ENCODE data around the gene PRPF39. TPM values are rescaled to one million over a fixed set of nuclear protein-coding genes. Genes with fewer than 3 reads are reported as not detected.

The PRPF39 gene
- total RNA-seq, 1 experiment from 2014 or later: 57.4 TPM

DNA sequence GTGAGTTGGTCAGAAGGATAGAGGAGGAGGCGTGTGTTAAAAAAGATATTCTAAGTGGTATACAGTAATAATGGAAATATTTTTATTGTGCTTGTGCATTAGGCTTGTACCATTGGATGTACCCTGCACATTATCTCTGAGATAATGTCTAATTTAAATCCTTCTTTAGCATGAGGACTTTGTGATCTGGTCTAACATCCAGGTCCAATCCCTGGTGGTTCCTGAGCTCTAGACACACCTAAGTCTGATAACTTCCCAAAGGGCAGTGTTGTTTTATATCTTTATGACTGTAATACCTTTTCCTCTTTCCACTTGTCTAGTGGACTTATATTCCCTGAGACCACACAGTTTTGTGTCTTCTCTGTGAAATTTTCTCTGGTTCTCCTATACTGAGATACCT lies 20.6 kb downstream of the PRPF39 start:
- CTCF ChIA-PET: no interaction called here

DNA sequence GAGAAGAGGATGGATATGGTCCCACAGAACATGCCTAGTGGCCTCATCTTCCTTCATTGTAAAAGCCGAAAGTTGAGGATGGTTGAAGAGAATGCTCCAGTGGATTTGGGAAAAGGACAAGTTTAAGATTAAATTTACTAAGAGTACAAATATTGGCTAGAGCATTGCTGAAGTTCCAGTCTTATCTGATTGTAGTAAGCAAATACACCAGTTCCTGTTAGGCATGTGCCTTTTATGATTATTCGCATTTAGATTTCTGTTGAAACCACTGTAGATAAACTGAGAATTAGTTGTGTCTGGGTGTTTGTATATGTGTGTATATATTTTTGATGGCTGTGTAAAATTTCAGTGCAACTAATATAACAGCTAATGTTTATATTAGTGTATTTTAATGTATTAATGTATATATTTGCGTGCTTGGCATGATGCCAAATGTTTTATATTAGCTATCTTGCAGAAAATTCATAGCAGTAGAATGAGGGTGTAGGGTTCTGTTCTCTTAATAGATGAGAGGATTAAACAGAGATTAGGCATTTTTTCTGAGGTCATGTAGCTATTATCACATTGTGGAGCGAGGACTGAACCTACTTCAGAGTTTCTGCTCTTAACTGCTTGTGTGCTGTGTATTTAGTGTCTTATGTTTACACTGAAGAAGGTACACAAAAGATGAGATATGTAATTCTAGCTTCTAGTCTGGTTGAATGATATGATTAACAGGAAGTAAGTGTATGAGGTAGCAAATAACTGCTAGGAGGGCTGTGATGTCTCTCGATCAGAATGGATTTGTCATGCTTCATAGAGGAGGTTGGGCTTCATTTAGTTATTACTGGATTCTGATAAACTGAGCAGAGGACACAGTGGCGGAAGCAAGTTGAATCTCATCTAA lies 29.2 kb downstream of the PRPF39 start:
- POLR2A ChIA-PET (ENCODE audit: low non-redundant PET): no interaction called here

More for the DNA sequence above, 20.6 kb downstream of the PRPF39 start:
- H3K27me3 ChIP-seq (replicated peaks; ENCODE audit: insufficient read depth, low read depth, low read length, poor library complexity): no peaks in the 10 kb centered on the region
- DNase-seq (ENCODE audit: low spot score): no peak
- H3K27ac ChIP-seq (ENCODE audit: low read depth, low read length, poor library complexity, severe bottlenecking): peak overlapping the region; percentile 11
- no peak overlapping the region for H3K4me3 ChIP-seq (ENCODE audit: low read depth, low read length, poor library complexity, severe bottlenecking)
- H3K9me3 ChIP-seq (ENCODE audit: low read depth, low read length, poor library complexity, severe bottlenecking): no peaks in the 10 kb centered on the region
- no peaks in the 10 kb centered on the region for H3K4me1 ChIP-seq (ENCODE audit: insufficient read depth, low read length, poor library complexity, severe bottlenecking)
- intact Hi-C loops (cut with micrococcal nuclease; ENCODE audit: unreplicated experiment): no loop called here
- TF ChIP-seq, protein P1, sequence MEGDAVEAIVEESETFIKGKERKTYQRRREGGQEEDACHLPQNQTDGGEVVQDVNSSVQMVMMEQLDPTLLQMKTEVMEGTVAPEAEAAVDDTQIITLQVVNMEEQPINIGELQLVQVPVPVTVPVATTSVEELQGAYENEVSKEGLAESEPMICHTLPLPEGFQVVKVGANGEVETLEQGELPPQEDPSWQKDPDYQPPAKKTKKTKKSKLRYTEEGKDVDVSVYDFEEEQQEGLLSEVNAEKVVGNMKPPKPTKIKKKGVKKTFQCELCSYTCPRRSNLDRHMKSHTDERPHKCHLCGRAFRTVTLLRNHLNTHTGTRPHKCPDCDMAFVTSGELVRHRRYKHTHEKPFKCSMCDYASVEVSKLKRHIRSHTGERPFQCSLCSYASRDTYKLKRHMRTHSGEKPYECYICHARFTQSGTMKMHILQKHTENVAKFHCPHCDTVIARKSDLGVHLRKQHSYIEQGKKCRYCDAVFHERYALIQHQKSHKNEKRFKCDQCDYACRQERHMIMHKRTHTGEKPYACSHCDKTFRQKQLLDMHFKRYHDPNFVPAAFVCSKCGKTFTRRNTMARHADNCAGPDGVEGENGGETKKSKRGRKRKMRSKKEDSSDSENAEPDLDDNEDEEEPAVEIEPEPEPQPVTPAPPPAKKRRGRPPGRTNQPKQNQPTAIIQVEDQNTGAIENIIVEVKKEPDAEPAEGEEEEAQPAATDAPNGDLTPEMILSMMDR (conservative IDR thresholded peaks at IDR 0.05; ENCODE audit: low read depth, low read length): no peak
- no peak for TF ChIP-seq EZH2 (IDR thresholded peaks at IDR 0.05; ENCODE audit: borderline replicate concordance, low read depth, low read length, poor library complexity, severe bottlenecking)
- POLR2A ChIA-PET (ENCODE audit: low non-redundant PET): no interaction called here
- peaks cover 91% of the 10 kb centered on the region for H3K36me3 ChIP-seq (ENCODE audit: insufficient read depth, low read length, poor library complexity, severe bottlenecking)
- no TSS peak for BruUV-seq (replicated peaks)

DNA sequence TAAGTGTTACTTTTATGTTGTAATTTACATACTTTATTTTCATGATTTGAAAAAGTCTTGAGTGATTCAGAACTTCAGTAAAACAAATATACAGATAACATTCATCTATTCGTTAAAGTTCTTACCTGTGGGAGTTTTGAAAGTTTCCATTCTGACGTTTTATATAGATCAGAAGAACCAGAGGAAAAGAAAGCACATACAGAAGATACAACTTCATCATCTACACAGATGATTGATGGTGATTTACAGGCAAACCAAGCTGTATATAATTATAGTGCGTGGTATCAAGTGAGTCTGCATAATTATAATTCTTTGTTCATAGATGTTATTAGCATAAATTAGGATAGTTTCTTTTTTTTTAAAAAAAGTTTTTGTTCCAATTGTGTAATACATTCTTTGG lies 30.4 kb downstream of the PRPF39 start:
- H3K9me3 ChIP-seq (ENCODE audit: low read depth, low read length, poor library complexity, severe bottlenecking): no peaks in the 10 kb centered on the region
- intact Hi-C loops (cut with micrococcal nuclease; ENCODE audit: unreplicated experiment): no loop called here
- DNase-seq (ENCODE audit: low spot score): no peak
- peaks cover 21% of the 10 kb centered on the region for H3K4me1 ChIP-seq (ENCODE audit: insufficient read depth, low read length, poor library complexity, severe bottlenecking)
- H3K27ac ChIP-seq (ENCODE audit: low read depth, low read length, poor library complexity, severe bottlenecking): no peak overlapping the region
- no TSS peak for BruUV-seq (replicated peaks)
- POLR2A ChIA-PET (ENCODE audit: low non-redundant PET): interaction anchor here (0.7 kb wide), 1 partner anchor 19 kb away, joined by 3 read pairs; no protein-coding TSS in a partner anchor
- no peak for TF ChIP-seq EZH2 (IDR thresholded peaks at IDR 0.05; ENCODE audit: borderline replicate concordance, low read depth, low read length, poor library complexity, severe bottlenecking)
- TF ChIP-seq, protein P1 (conservative IDR thresholded peaks at IDR 0.05; ENCODE audit: low read depth, low read length): no peak
- H3K27me3 ChIP-seq (replicated peaks; ENCODE audit: insufficient read depth, low read depth, low read length, poor library complexity): no peaks in the 10 kb centered on the region
- peaks cover 83% of the 10 kb centered on the region for H3K36me3 ChIP-seq (ENCODE audit: insufficient read depth, low read length, poor library complexity, severe bottlenecking)
- CTCF ChIA-PET: no interaction called here
- no peak overlapping the region for H3K4me3 ChIP-seq (ENCODE audit: low read depth, low read length, poor library complexity, severe bottlenecking)

More for the DNA sequence above, 29.2 kb downstream of the PRPF39 start:
- Histone ChIP-seq H3K9me3 (ENCODE audit: low read depth, low read length, poor library complexity, severe bottlenecking) (no peaks in the 10 kb centered on the region), H3K4me1 (ENCODE audit: insufficient read depth, low read length, poor library complexity, severe bottlenecking) (peaks cover 21% of the 10 kb centered on the region), H3K27ac (ENCODE audit: low read depth, low read length, poor library complexity, severe bottlenecking) (peak overlapping the region; percentile 71), H3K27me3 (replicated peaks; ENCODE audit: insufficient read depth, low read depth, low read length, poor library complexity) (no peaks in the 10 kb centered on the region), H3K36me3 (ENCODE audit: insufficient read depth, low read length, poor library complexity, severe bottlenecking) (peaks cover 83% of the 10 kb centered on the region), H3K4me3 (ENCODE audit: low read depth, low read length, poor library complexity, severe bottlenecking) (no peak overlapping the region)
- intact Hi-C loops (cut with micrococcal nuclease; ENCODE audit: unreplicated experiment): no loop called here
- no TSS peak for BruUV-seq (replicated peaks)
- CTCF ChIA-PET: no interaction called here
- DNase-seq (ENCODE audit: low spot score): peak; percentile 18
- no peak for TF ChIP-seq EZH2 (IDR thresholded peaks at IDR 0.05; ENCODE audit: borderline replicate concordance, low read depth, low read length, poor library complexity, severe bottlenecking)
- TF ChIP-seq, protein P1 (conservative IDR thresholded peaks at IDR 0.05; ENCODE audit: low read depth, low read length): no peak

All from A673 (cell line).